Measurements from ENCODE around the gene TAX1BP3. TPM values are rescaled to one million over a fixed set of nuclear protein-coding genes. Genes with fewer than 3 reads are reported as not detected.

Gene TAX1BP3
- total and polyA plus RNA-seq, 2 of the 4 experiments (the other 2 are of a cell fraction), result 146 to 176 TPM

- Histone ChIP-seq H3K23ac (ENCODE audit: low read depth, low read length) (no peak overlapping the region), H3K56ac (ENCODE audit: extremely low read depth, insufficient read depth, low read length) (no peak overlapping the region), H2BK20ac (ENCODE audit: low read depth, low read length) (no peak overlapping the region), H2BK120ac (ENCODE audit: low read depth, low read length) (no peak overlapping the region), H3K36me3 (ENCODE audit: control insufficient read depth, insufficient read depth, low read length) (no peaks in the 10 kb centered on the region), H2AFZ (replicated peaks; ENCODE audit: low read length, poor library complexity) (no peak overlapping the region), H3K9me1 (ENCODE audit: insufficient read depth, low read length) (no peaks in the 10 kb centered on the region), H3K9ac (ENCODE audit: low read depth, low read length) (no peak overlapping the region), H3K27ac (ENCODE audit: insufficient read depth, low read length) (no peak overlapping the region), H2BK5ac (ENCODE audit: low read depth, low read length, poor library complexity, severe bottlenecking) (no peak overlapping the region), H3K18ac (ENCODE audit: low read depth, low read length) (no peak overlapping the region), H4K8ac (ENCODE audit: low read depth in 2 of 2, low read length in 2 of 2) (no peak overlapping the region), H3K4me3 (ENCODE audit: insufficient read depth, low read depth, low read length) (no peak overlapping the region), H3K4me1 (ENCODE audit: control insufficient read depth, insufficient read depth, low read length) (peaks cover 4% of the 10 kb centered on the region; the same call in 1 of the 2 replicates), H3K4ac (ENCODE audit: low read depth, low read length) (no peak overlapping the region), H4K20me1 (ENCODE audit: insufficient read depth, low read length) (no peaks in the 10 kb centered on the region), H2BK15ac (ENCODE audit: low read depth, low read length) (no peak overlapping the region), H3K79me1 (ENCODE audit: low read depth in 1 of 2, low read length in 2 of 2) (no peaks in the 10 kb centered on the region), H3K14ac (replicated peaks; ENCODE audit: low read depth, low read length) (no peak overlapping the region), H3K9me3 (ENCODE audit: control insufficient read depth, insufficient read depth, low read length) (no peaks in the 10 kb centered on the region), H4K91ac (ENCODE audit: insufficient read depth, low read depth, low read length) (no peak overlapping the region), H3K27me3 (ENCODE audit: control insufficient read depth, insufficient read depth, low read length) (peaks cover 10% of the 10 kb centered on the region), H2AK5ac (ENCODE audit: low read depth, low read length) (no peak overlapping the region), H4K5ac (ENCODE audit: low read depth, low read length) (no peak overlapping the region), H3K4me2 (ENCODE audit: low read depth, low read length) (no peak overlapping the region), H2AK9ac (replicated peaks; ENCODE audit: low read depth, low read length, poor library complexity) (no peak overlapping the region)
- in situ Hi-C loops (cut with MboI; ENCODE audit: low sequenced_read_pairs), result no loop called here
- ATAC-seq (ENCODE audit: low read depth), result no peak
- TF ChIP-seq CEBPB (IDR thresholded peaks at IDR 0.05; ENCODE audit: low read depth, low read length) (no peak), SMC3 (IDR thresholded peaks at IDR 0.05; ENCODE audit: low read depth, low read length) (no peak), RAD21 (IDR thresholded peaks at IDR 0.05; ENCODE audit: low read length) (no peak), CTCF (conservative IDR thresholded peaks at IDR 0.05; ENCODE audit: low read depth, low read length) (no peak), NFE2L2 (IDR thresholded peaks at IDR 0.05; ENCODE audit: low read depth, low read length) (no peak), POLR2A (IDR thresholded peaks at IDR 0.05; ENCODE audit: low read depth, low read length) (no peak), RCOR1 (IDR thresholded peaks at IDR 0.05; ENCODE audit: insufficient replicate concordance, low read length) (no peak), CHD1 (IDR thresholded peaks at IDR 0.05; ENCODE audit: low read depth, low read length) (no peak), MAZ (IDR thresholded peaks at IDR 0.05; ENCODE audit: borderline replicate concordance, low read depth, low read length) (no peak), MXI1 (IDR thresholded peaks at IDR 0.05; ENCODE audit: borderline replicate concordance, low read depth, low read length) (no peak), RFX5 (IDR thresholded peaks at IDR 0.05; ENCODE audit: low read depth, low read length) (no peak), MAFK (IDR thresholded peaks at IDR 0.05; ENCODE audit: low read depth, low read length) (no peak), FOS (IDR thresholded peaks at IDR 0.05; ENCODE audit: low read depth, low read length) (no peak), USF2 (IDR thresholded peaks at IDR 0.05; ENCODE audit: low read depth, low read length) (no peak)
- intact Hi-C loops (cut with micrococcal nuclease), result no loop called here
- CTCF ChIA-PET, result no interaction called here
- dilution Hi-C loops (cut with HindIII; ENCODE audit: low sequenced_read_pairs, unreplicated experiment), result no loop called here
- no peak for DNase-seq
- WGBS, 2 experiments (ENCODE audit: extremely low coverage in 2 of 2, insufficient read length in 1 of 2), result 83% methylated on average over 1 of the region's 16 CpGs; no CpG with 5 or more reads in 1 of the 2 experiments
- POLR2A ChIA-PET (ENCODE audit: unreplicated experiment), result no interaction called here
- no TSS peak for BruUV-seq (replicated peaks)
Observed at GRCh38 chr17:3691617-3692067, 23.3 kb upstream of the TAX1BP3 start.

All from IMR-90 (cell line).